Occipital lobe (tissue), 2 donors: ENCODE measurements around the gene PARP6. TPM values are rescaled to one million over a fixed set of nuclear protein-coding genes. Genes with fewer than 3 reads are reported as not detected.
A peak's percentile ranks its signal among the peaks of the same experiment; 100 is the strongest.
"Not testable (repeated sequence)": the region's sequence is repeated elsewhere in the genome, so short reads cannot be mapped to it uniquely, and the experiment has no call there.

Experiments
- DNase-seq: peaks from one replicate; lab custom pipeline; 2025; lab: John Stamatoyannopoulos, UW
- total RNA-seq: library from RNA; depleted of rRNA; stranded (reverse); fragments of >200 nt; gene quantifications from one replicate; pipeline ENCODE4 v1.2.3, GENCODE V29; 2014

The PARP6 gene
- total RNA-seq, 1 donor from 2014 or later, result 54.6 TPM

DNA sequence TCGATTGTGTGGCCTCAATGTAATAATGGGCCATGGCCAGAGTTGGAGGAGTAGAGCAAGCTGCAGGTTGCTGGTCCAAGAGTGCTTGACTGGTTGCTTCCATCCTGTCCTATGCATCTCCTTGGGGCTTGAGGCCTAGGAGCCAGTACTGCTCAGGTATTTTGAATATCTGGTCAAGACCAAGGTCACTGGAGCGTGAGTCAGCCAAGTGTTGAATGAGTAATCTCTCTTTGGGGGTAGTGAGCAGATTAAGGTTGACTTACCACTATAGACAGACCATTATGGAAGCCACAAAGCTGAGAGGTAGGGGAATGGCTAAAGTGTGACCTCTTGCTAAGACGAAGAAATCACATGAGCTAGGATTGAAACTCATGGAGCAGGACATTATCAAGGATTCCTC is 9.4 kb upstream of the PARP6 start:
- DNase-seq, result no peak

DNA sequence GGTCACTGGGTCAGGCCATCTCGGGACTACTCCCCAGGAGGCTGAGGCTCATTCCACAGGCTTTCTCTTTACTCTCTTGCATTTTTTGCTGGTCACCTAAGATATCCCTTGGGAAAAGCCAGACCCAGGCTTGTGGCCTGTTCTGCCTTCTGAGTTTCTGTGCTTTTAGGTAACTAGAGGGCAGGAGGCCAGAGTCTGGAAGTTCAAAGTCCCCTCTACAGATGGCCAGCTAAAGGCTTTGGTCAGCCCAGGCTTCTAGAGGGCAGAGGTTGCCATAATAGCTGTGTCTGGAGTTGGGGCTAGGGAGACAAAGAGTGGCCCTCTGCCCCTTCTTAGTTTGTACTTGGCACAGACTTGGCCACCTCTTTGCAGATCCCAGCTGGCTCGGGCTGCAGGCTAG is 8.4 kb upstream of the PARP6 start:
- DNase-seq, result no peak

DNA sequence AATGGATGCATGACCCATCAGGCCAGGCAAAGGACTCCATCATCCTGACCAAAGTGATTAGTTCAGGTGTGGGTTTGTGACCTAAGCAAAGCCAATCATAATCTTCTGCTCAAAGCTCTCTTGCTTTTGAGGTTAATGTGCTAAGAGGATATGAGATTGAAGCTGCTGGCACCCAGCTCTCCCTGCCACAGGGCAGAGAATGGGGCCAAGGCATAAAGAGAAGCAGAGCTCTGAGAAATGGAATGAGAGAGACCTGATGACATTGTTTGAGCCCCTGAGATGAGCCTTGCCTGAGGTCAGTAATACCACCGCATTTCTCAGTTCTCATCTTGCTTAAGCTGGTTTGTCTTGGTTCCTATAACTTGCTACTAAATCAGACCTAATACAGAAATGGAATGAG is 6.4 kb upstream of the PARP6 start:
- no peak for DNase-seq

DNA sequence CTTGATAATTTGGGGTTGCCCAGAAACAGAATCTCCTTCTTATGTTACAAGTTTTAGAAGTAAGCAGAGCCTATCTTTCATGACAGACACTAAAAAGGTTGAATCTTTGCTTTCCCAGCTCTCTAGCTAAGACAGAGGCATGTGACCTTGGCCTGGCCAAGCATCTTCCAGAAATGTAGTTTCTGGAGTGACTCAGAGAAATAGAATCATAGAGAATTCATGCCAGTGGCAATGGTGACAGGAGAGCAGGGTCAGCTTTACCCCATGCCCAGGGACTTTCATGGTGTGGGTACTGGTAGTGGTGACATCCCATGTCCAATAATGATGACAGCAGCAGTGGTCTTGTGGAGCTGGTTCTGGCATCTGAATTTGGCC is 4.0 kb upstream of the PARP6 start:
- no peak for DNase-seq

DNA sequence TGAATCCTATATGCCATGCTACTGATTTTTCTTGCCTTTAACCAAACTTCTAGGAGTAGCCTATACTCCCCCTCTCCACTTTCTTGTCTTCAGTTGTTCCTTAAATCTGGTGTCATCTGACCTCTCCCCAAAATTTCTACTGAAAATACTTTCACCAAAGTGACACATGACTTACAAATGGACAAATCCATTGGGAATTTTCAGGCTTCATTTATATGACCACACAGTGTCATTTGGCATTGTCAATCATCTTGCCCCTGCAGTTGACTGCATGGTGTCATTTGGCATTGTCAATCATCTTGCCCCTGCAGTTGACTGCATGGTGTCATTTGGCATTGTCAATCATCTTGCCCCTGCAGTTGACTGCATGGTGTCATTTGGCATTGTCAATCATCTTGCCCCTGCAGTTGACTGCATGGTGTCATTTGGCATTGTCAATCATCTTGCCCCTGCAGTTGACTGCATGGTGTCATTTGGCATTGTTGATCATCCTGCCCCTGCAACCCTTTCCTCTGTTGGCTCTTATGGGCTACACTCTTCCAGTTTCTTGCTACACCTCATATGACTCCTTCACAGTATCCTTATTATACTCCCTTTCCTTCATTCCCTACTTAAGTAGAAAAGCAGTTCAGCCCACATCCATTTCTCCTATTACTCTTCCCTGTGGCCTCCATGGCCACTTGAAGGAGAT is 3.4 kb upstream of the PARP6 start:
- DNase-seq, result not testable (repeated sequence)

DNA sequence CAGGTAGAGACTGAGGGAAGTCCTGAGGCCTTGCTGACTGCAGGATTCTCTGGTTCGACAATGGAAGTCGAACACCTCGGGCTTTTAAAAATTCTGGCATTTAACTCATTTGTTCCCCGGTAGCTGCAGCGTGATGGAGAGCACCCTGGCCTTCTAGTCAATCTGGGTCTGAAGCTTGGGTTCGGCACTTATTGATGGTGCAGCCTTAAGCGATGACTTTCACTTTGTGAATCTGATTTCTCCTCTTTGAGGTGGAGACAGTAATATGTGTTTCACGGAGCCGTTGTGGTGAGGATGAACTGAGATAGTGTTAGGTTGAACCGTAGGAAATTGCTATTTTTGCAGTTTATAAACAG is 621 bp upstream of the PARP6 start:
- DNase-seq, result no peak

DNA sequence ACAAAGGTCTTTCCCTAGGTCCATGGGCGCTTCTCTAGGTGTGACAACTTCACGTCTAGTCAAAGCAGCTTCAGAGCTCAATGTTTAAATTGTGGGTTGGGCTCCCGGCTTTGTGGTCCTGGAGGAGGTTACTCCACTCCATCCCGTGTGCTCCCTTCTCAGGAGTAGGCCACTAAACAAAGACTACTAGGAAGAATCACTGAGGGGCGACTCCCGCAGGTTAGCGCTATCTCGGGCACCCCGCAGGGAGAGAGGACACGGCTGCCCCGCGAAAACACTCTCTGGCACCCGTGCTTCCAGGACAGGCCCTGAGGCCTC is 500 bp downstream of the PARP6 start:
- DNase-seq, result no peak

DNA sequence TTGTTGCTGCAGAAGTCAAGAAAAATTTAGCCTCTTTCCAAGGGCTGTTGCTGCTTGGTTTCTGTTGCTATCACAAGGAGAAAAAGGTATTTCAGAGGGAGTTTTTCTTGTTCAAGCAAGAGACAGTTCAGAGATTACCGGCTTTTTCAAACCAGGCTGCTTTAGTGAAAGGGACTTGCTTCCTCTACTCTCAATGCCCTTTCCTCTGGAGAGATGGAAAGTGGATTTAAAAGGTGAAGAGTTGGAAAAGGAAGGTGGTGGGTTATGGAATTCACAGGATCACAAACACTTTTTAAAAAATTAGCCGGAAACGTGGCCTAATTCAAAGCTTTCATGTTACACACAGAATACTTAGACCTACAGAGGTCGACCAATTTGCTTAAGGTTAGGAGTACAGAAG is 1.1 kb downstream of the PARP6 start:
- no peak for DNase-seq

DNA sequence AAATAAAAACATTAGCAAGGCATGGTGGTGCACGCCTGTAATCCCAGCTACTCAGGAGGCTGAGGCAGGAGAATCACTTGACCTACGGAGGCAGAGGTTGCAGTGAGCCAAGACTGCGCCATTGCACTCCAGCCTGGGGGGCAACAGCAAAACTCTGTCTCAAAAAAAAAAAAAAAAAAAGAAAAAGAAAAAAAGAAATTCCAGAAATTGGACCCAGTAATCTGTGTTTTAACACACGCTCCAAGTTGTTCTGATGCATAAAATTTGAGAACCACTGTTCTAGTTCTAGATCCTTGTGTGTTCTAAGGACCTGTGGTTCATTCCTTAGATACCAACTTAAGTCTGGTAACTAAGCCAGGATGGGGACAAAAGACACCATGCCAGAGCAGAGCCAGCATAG is 2.6 kb downstream of the PARP6 start:
- DNase-seq, result no peak

DNA sequence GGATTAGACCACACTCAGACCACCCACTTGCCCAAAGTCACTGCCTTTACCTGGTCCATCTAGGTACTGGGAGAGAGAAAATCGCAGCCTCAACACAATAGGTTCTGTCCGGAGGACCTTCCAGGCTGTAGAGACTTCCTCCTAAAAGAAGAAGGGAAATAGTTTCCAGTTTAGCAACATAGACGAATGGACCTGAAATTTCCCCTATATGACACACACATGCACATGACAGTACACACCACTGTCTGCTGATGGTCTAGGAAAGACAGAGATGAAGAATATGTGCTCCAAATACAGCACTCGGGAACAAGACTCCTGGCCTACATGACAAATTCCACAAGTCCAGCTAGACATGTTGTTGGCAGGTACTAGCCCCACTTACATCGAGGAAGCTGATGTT is 7.3 kb downstream of the PARP6 start:
- no peak for DNase-seq

DNA sequence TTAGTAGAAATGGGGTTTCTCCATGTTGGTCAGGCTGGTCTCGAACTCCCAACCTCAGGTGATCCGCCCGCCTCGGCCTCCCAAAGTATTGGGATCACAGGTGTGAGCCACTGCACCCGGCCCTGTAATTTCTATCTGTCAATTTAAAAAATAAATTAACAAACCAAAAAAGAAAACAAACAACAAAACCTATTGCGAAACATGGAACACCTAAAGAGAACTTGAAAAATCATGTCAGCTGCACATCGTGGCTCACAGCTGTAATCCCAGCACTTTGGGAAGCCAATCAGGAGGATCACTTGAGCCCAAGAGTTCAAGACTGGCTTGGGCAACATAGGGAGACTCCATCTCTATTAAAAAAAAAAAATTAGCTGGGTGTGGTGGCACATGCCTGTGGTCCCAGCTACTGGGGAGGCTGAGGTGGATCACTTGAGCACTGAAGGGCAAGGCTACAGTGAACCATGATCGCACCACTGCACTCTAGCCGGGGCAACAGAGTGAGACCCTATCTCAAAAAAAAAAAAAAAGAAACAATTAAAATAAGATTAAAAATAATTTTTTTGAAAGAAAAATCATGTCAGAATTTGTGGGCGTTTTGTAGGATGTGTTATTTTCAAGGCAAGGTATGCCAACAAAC is 19.6 kb downstream of the PARP6 start:
- DNase-seq, result no peak

DNA sequence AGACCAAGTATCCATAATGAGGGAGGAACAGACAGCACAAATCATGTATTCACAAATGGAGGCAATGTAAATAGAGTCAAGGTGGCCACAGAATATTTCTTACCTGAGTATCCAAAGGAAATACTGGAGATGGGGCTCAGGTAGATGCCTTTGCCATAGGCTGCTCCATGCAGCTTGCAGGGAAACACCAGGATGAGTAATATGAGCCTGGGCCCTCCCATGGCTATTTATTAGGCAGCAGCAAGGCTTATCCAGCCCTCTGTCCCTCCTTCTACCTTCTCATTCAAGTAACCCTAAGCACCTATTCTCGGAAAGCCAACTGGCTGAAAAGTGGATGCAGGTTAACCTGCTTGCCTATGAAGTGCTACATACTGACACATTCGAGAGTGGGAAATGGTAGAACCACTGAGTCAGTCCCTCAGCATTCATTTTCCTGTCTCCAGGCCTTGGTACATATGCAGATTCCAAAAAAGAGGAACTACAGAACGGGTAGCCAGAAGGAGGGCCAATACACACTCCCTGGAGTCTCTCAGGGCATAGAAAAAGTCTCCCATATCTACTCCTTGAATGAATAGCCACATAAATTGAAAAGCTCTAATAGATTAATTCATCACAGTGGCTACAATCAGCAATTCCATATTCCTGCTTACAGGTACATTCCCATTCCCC is 23.1 kb downstream of the PARP6 start:
- DNase-seq, result no peak

DNA sequence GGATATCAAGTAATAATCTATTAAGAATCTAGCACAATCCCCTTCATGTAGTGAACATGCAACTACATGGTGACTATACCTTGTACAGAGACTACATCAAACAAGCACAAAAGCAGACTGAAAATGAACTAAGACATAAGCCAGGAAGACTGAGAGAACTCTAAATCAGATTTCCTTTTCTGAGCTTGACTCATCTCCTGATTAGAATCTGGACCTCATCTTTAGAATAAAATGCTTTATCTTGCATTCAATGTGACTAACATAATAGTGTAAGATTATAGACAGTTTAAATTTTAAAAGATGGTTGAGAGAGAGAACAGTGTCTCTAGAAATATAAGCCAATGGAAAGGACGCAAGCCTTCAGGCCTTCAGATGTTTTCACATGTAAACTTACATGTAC is 23.8 kb downstream of the PARP6 start:
- no peak for DNase-seq

DNA sequence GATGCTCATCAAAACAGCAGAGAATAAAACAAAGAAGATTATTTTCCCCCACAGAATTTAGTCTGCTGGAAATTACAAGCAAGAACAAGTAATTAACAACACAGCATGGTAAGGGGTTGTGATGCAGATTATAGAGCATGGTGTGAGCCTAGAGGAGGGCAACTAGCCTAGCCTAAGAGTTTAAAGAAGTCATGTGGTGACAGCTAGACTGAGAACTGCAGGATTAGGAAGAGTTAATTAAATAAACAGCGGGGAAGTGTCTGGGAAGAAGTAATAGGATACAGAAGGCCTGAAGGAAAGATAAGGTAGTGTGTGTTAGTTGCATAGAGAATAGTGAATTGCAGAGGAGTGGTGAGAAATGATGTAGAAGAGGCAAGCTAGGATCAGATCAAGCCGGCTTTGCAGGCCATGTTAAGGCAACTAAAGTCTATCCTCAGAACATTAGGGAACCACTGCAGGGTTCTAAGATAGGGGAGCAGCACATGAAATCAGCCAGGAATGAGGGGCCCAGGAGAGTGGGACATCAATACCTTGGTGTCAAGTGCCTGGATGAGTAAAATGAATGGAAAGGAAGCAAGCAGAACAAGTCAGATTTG is 29.5 kb downstream of the PARP6 start:
- no peak for DNase-seq

DNA sequence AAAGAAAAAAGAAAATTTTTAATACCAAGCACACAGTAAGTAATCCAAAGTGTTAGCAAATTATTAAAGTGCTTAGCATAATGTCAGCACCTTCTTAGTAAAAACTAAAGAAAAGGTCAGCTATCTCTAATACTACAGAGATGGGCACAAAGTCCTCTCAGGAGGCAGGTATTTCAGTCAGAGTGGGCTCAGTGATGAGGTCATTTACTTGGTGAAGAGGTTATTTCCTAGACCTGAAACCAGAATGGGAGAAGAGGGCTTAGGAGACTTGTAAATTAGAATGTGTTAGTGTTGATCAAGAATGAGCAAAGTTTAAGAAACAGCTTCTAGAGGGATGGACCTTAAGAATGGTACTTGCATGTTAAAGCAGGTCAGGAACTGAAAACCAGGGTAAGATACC is 32.7 kb downstream of the PARP6 start:
- DNase-seq, result no peak

DNA sequence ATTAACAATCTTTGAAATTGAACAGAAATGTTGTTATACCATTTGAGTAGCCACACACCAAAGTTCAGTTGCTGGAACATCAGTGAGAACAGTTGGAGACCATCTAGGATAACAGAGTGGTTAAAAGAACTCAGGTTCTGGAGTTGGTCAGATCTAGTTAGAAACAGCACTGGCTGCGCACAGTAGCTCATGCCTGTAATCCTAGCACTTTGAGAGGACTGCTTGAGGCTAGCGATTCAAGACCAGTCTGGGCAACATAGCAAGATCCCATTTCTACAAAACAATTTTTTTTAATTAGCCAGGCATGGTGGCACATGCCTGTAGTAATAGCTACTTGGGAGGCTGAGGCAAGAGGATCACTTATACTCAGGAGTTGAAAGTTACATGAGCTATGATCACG is 33.8 kb downstream of the PARP6 start:
- DNase-seq, result no peak

DNA sequence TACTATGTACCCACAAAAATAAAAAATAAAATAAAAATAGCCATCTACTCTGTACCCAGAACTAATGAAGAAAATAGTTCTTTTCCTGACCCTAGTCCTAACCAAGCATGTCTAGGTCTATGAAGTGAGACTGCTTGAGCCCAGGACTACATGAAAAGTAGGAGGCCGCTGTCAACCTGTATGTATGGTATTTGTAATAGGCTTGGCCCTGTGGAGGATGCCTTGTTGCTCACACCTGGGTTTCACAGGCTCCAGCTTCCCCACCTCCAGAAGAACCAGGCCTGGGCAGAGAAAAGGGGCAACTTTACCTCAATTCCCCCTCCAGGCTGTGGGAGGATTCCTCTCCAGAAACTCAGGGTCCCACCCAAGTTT is 34.5 kb downstream of the PARP6 start:
- DNase-seq, result no peak

DNA sequence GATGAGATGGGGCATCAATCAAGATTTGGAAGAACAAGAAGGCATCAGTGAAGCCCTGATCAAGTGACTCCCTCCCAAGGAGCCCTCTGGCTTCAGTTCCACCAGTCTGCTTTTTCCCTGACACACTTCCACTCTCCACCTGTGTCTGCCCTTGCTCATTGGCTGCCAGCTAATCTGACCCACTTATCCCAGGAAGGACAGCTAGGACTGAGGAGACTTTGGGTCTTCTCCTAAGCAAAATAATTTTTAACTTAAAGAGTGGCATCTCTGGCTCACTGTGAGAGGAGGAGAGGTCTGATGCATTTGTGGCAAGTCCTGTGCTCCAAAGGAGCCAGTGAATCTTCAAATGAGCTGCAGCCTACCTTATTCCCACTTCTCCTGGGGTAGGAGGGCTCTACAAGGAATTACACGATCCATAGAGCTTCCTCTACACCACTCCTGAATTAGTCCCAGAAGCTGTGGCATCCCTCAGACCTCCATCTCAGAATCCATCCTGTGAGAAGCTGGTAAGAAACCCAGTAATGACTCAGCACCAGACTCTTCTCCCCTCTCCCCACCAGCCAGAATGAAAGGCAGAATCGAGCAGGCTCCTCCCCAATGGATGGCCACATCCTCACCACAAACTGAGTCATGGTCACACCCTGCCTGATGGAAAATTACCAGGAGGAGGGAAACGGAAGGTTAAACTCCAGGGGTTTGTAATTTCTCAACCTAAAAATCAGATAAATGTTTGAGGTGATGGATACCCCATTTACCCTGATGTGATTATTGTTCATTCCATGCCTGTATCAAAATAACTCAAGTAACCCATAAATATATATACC is 35.1 kb downstream of the PARP6 start:
- peak; percentile 50 for DNase-seq

DNA sequence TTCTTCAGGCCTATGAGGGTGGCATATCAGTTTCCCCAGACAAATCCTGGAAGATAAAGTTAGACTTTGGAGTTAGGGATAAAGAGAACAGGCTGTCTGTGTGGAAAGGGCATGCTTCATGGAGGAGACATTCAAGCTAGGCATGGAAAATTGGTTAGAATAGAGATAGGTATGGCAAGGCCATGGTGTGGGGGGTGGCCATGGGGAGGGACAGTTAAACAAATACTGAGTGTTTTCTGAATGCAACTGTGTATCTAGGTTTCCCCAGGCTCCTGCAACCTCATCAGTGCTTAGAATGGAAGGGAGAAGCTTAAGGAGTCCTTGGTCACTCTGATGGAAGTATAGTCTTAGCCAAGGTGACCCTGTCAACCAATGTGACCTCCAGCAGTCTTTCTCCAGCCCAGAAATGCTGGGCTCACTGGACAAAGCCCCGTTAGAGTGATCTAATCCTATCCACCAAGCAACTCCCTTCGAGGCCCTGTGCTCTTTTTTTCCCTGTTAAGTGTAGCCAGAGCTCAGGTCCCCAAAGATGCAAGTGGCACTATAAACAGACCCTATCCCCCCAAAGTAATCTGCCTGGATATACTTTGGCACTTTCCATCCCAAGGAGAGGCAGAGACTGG is 35.9 kb downstream of the PARP6 start:
- no peak for DNase-seq

DNA sequence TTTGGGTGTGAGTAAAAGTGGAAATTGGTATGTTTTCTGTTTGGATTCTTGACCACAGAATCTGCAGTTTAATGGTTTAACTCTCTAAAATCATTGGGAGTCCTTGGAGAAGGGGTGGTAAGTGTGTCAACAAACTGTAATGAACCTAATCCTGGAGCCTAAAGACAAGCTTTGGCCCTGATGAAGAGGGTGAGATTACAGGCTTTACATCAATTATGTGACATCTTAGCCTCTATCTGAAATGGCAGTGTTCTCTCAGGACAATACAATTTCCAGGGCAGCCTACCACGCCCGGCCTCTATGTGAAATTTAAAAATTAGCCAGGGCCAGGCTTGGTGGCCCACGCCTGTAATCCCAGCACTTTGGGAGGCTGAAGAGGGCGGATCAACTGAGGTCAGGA is 37.1 kb downstream of the PARP6 start:
- no peak for DNase-seq

DNA sequence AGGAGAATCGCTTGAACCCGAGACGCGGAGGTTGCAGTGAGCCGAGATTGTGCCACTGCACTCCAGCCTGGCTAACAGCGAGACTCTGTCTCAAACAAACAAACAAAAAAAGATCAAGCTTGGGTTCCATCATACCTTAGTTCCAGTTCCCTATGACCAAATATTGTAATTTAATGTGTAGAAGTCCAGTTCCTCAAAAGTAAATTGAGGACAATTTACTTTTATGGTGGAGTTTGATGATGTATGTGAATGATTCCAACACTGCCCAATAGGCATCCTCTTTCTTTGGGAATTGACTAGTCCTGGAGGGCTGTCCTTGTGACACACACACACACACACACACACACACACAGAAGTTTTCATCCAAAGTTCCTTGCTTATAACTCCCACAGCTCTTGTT is 38.6 kb downstream of the PARP6 start:
- DNase-seq, result no peak
